Measurements from ENCODE around the gene RAD54L. TPM values are rescaled to one million over a fixed set of nuclear protein-coding genes. Genes with fewer than 3 reads are reported as not detected.
A peak's percentile ranks its signal among the peaks of the same experiment; 100 is the strongest.

The RAD54L gene
- total and polyA plus RNA-seq, 2 donors (not counting 1 experiment from before 2014, with no cell fraction given): 0.66 to 1.3 TPM

GRCh38 chr1:46278807-46279206 lies 31.2 kb downstream of the RAD54L start:
- Histone ChIP-seq H3K27ac (ENCODE audit: insufficient read depth, low read length) (no peak overlapping the region), H3K4me3 (replicated peaks in 1 of 4; ENCODE audit: control extremely low read depth in 1 of 4, insufficient read depth in 1 of 4, low read depth in 3 of 4, low read length in 4 of 4) (no peak overlapping the region), H3K4me2 (ENCODE audit: extremely low read depth, insufficient read depth, low read length) (no peak overlapping the region), H3K9ac (ENCODE audit: insufficient read depth, low read length) (no peak overlapping the region), H3K27me3 (ENCODE audit: control insufficient read depth, insufficient read depth, low read length) (no peaks in the 10 kb centered on the region), H3K4me1 (ENCODE audit: control insufficient read depth, extremely low read depth, insufficient read depth, low read length) (no peaks in the 10 kb centered on the region), H2AFZ (ENCODE audit: low read length) (no peak overlapping the region), H3K9me3 (ENCODE audit: control insufficient read depth, insufficient read depth, low read depth, low read length) (no peaks in the 10 kb centered on the region), H3K36me3 (ENCODE audit: control insufficient read depth, insufficient read depth, low read length) (peaks cover 29% of the 10 kb centered on the region), H3K79me2 (ENCODE audit: control insufficient read depth, insufficient read depth, low read length) (no peaks in the 10 kb centered on the region), H4K20me1 (ENCODE audit: control insufficient read depth, extremely low read depth, insufficient read depth, low read length) (no peaks in the 10 kb centered on the region)
- TF ChIP-seq CTCF (conservative IDR thresholded peaks at IDR 0.05 in 1 of 2, IDR thresholded peaks at IDR 0.05 in 1 of 2; ENCODE audit: low read depth in 1 of 2, low read length in 2 of 2): no peak
- TF ChIP-seq EZH2 (IDR thresholded peaks at IDR 0.05; ENCODE audit: low read length, missing control alignments): no peak
- peak in 1 of 2 donors; percentile 67 for DNase-seq (ENCODE audit: low read depth in 2 of 2)

GRCh38 chr1:46280092-46280491 lies 32.5 kb downstream of the RAD54L start:
- Histone ChIP-seq H3K4me2 (ENCODE audit: extremely low read depth, insufficient read depth, low read length) (no peak overlapping the region), H3K79me2 (ENCODE audit: control insufficient read depth, insufficient read depth, low read length) (no peaks in the 10 kb centered on the region), H4K20me1 (ENCODE audit: control insufficient read depth, extremely low read depth, insufficient read depth, low read length) (no peaks in the 10 kb centered on the region), H3K27ac (ENCODE audit: insufficient read depth, low read length) (no peak overlapping the region), H3K9ac (ENCODE audit: insufficient read depth, low read length) (no peak overlapping the region), H2AFZ (ENCODE audit: low read length) (no peak overlapping the region), H3K36me3 (ENCODE audit: control insufficient read depth, insufficient read depth, low read length) (peaks cover 31% of the 10 kb centered on the region), H3K4me3 (replicated peaks in 1 of 4; ENCODE audit: control extremely low read depth in 1 of 4, insufficient read depth in 1 of 4, low read depth in 3 of 4, low read length in 4 of 4) (no peak overlapping the region), H3K27me3 (ENCODE audit: control insufficient read depth, insufficient read depth, low read length) (no peaks in the 10 kb centered on the region), H3K4me1 (ENCODE audit: control insufficient read depth, extremely low read depth, insufficient read depth, low read length) (no peaks in the 10 kb centered on the region), H3K9me3 (ENCODE audit: control insufficient read depth, insufficient read depth, low read depth, low read length) (no peaks in the 10 kb centered on the region)
- TF ChIP-seq EZH2 (IDR thresholded peaks at IDR 0.05; ENCODE audit: low read length, missing control alignments): no peak
- TF ChIP-seq CTCF (conservative IDR thresholded peaks at IDR 0.05 in 1 of 2, IDR thresholded peaks at IDR 0.05 in 1 of 2; ENCODE audit: low read depth in 1 of 2, low read length in 2 of 2): no peak
- DNase-seq (ENCODE audit: low read depth in 2 of 2): no peak

- H3K27ac ChIP-seq (ENCODE audit: insufficient read depth, low read length): no peak overlapping the region
- no peaks in the 10 kb centered on the region for H3K4me1 ChIP-seq (ENCODE audit: control insufficient read depth, extremely low read depth, insufficient read depth, low read length)
- H3K4me3 ChIP-seq (replicated peaks in 1 of 4; ENCODE audit: control extremely low read depth in 1 of 4, insufficient read depth in 1 of 4, low read depth in 3 of 4, low read length in 4 of 4): no peak overlapping the region
- TF ChIP-seq CTCF (conservative IDR thresholded peaks at IDR 0.05 in 1 of 2, IDR thresholded peaks at IDR 0.05 in 1 of 2; ENCODE audit: low read depth in 1 of 2, low read length in 2 of 2) (no peak), EZH2 (IDR thresholded peaks at IDR 0.05; ENCODE audit: low read length, missing control alignments) (no peak)
- H4K20me1 ChIP-seq (ENCODE audit: control insufficient read depth, extremely low read depth, insufficient read depth, low read length): no peaks in the 10 kb centered on the region
- H3K9me3 ChIP-seq (ENCODE audit: control insufficient read depth, insufficient read depth, low read depth, low read length): no peaks in the 10 kb centered on the region
- no peak overlapping the region for H2AFZ ChIP-seq (ENCODE audit: low read length)
- no peaks in the 10 kb centered on the region for H3K27me3 ChIP-seq (ENCODE audit: control insufficient read depth, insufficient read depth, low read length)
- no peaks in the 10 kb centered on the region for H3K79me2 ChIP-seq (ENCODE audit: control insufficient read depth, insufficient read depth, low read length)
- peaks cover 40% of the 10 kb centered on the region for H3K36me3 ChIP-seq (ENCODE audit: control insufficient read depth, insufficient read depth, low read length)
- H3K9ac ChIP-seq (ENCODE audit: insufficient read depth, low read length): no peak overlapping the region
- no peak overlapping the region for H3K4me2 ChIP-seq (ENCODE audit: extremely low read depth, insufficient read depth, low read length)
- DNase-seq (ENCODE audit: low read depth in 2 of 2): no peak
Measured at GRCh38 chr1:46281021-46281420, 33.5 kb downstream of the RAD54L start.

Data from fibroblast of lung (primary cell).